ENCODE results near the gene NIPAL3.
"Not testable (repeated sequence)": the region's sequence is repeated elsewhere in the genome, so short reads cannot be mapped to it uniquely, and the experiment has no call there.

NIPAL3 gene

DNA sequence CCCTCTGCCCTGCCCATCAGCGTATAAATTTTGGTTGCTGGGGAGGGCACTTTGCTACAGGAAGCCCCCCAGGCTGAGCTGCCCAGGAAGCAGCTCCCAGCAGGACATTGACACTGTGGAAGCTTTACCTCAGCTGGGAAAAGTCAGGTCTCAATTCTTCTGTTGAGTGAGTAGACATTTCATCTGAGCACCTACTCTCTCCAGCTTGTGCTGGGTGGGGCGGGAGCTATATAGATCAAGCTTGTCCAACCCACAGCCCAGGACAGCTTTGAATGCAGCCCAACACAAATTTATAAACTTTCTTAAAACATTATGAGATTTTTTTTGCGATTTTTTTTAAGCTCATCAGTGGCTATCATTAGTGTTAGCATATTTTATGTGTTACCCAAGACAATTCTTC, 9.4 kb downstream of the NIPAL3 start:
- peaks cover 70% of the 10 kb centered on the region for H3K4me1 Mint-ChIP-seq (ENCODE audit: low read depth)
- H3K27ac Mint-ChIP-seq = peak overlapping the region; percentile 69
- H3K4me3 Mint-ChIP-seq = no peak overlapping the region
- no peaks in the 10 kb centered on the region for H3K9me3 Mint-ChIP-seq
- no peaks in the 10 kb centered on the region for H3K27me3 Mint-ChIP-seq
- H3K36me3 Mint-ChIP-seq (ENCODE audit: low read depth) = peaks cover 88% of the 10 kb centered on the region
- DNase-seq = no peak

DNA sequence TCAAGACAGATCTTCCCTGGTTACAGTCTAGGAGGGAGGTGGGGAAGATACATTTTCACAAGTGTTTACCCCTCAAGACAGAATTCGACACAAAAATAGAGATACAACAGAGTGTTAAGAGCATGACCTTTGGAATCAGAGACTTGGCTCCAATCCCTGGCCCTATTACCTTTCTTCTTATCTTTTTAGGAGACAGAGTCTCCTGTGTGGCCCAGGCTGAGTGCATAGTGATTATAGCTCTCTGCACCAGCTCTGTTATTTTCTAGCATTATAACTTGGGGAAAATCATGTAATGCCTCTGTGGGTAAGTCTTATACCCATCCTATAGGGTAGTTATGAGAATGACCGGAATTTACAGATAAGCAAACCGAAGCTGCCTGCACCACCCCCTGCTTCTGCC, 9.8 kb downstream of the NIPAL3 start:
- peaks cover 68% of the 10 kb centered on the region for H3K4me1 Mint-ChIP-seq (ENCODE audit: low read depth)
- no peak for DNase-seq
- no peaks in the 10 kb centered on the region for H3K27me3 Mint-ChIP-seq
- H3K36me3 Mint-ChIP-seq (ENCODE audit: low read depth) = peaks cover 86% of the 10 kb centered on the region
- H3K27ac Mint-ChIP-seq = peak overlapping the region; percentile 69
- no peak overlapping the region for H3K4me3 Mint-ChIP-seq
- H3K9me3 Mint-ChIP-seq = no peaks in the 10 kb centered on the region

DNA sequence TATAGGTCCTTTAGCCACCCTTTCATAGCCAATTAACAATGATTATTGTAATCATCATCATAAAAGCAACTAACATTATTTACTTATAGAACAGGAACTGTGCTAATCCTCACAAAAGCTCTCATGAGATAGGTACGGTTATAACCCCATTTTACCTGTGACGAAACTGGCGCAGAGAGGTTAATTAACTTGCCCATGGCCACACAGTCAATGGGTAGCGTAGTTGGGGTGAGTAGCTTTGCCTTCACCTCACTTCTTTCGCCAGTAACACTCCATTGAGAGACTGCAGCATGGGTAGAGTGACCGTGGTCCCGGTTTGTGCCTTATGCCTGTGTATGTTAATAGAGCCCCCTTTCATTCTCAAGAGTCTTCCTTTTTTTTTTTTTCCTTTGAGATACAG, 10.3 kb downstream of the NIPAL3 start:
- H3K27ac Mint-ChIP-seq = peak overlapping the region; percentile 16
- no peak for DNase-seq
- H3K36me3 Mint-ChIP-seq (ENCODE audit: low read depth) = peaks cover 84% of the 10 kb centered on the region
- no peaks in the 10 kb centered on the region for H3K27me3 Mint-ChIP-seq
- H3K9me3 Mint-ChIP-seq = no peaks in the 10 kb centered on the region
- H3K4me3 Mint-ChIP-seq = no peak overlapping the region
- H3K4me1 Mint-ChIP-seq (ENCODE audit: low read depth) = peaks cover 65% of the 10 kb centered on the region

DNA sequence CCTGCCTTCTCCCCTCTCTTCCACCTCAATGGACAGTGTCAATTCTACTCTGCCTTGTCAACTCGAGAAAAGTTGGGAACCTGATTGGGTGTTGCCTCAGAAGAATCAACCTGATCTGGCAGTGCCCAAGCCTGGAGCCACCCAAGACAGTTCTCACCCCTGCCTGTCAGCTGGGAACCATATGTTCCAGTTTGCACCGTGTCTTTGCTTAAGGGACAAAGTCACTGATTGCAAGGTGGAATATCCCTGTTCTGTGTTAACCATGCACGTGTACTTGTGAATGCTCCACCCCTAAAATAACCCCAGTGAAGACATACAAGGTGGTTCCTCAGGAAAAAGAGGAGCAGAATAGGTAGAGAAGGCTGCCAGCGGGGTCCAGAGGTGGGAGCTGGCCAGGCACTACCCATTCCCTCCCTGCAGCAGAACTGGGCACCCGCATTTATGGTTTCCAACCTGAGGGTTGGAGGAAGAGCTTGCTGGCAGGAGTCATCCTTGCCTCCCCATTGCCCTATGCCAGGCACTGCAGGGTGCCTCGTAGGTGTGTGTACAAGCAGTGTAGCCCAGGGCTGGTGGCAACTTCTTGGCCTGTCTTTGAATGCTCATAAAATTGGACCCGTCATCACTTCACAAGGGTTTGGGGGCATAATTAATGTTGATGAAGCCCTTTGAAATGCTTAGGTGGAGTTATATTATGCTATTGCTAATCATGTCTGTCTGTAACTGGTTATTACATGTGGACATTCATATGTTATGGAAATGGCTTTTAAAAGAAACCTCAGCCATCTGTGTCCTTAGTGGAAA, 11.3 kb downstream of the NIPAL3 start:
- Mint-ChIP-seq H3K4me1 (ENCODE audit: low read depth) (peaks cover 60% of the 10 kb centered on the region), H3K9me3 (no peaks in the 10 kb centered on the region), H3K4me3 (no peak overlapping the region), H3K27me3 (no peaks in the 10 kb centered on the region), H3K36me3 (ENCODE audit: low read depth) (peaks cover 83% of the 10 kb centered on the region), H3K27ac (no peak overlapping the region)
- no peak for DNase-seq

DNA sequence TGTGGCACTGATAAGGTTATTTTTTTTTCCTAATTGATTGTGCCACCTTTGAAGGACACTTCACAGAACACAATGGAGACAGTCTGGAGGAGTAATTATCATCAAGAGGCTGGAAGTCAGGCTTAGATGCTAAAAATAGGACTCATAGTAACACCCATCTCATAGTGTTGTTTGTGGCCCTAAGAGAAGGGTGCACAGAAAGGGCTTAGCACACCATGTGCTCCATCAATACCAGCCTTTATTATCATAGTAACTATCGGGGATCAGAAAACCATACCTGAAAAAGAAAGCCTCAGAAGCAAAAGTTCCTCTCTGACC, 11.9 kb downstream of the NIPAL3 start:
- Mint-ChIP-seq H3K4me1 (ENCODE audit: low read depth) (peaks cover 56% of the 10 kb centered on the region), H3K27ac (peak overlapping the region; percentile 16), H3K27me3 (no peaks in the 10 kb centered on the region), H3K36me3 (ENCODE audit: low read depth) (peaks cover 79% of the 10 kb centered on the region), H3K9me3 (no peaks in the 10 kb centered on the region), H3K4me3 (no peak overlapping the region)
- no peak for DNase-seq

DNA sequence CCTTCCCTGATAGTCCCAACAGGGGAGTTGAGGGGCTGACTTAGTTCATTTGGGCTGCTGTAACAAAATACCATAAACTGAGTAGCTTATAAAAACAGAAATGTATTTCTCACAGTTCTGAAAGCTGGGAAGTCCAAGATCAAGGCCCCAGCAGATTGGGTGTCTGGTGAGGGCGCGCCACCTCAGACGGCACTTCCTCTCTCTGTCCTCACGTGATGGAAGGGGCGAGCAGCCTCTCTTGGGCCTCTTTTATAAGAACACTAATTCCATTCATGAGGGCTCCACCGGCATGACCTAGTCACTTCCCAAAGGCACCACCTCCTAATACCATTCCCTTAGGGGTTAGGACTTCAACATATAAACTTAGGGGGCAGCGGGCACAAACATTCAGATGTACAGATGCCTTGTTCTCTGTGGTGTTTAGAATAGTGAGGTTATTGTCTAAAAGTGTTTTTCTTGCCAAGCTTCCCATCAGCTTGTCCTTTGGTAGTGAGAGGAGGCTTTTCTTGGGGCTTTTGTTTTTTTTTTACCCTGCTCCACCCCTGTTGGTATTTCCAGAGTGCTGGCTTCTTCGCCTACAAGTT, 20.3 kb downstream of the NIPAL3 start:
- H3K27ac Mint-ChIP-seq = peak overlapping the region; percentile 67
- peaks cover 22% of the 10 kb centered on the region for H3K4me1 Mint-ChIP-seq (ENCODE audit: low read depth)
- peaks cover 50% of the 10 kb centered on the region for H3K36me3 Mint-ChIP-seq (ENCODE audit: low read depth)
- DNase-seq = no peak
- H3K4me3 Mint-ChIP-seq = no peak overlapping the region
- no peaks in the 10 kb centered on the region for H3K9me3 Mint-ChIP-seq
- no peaks in the 10 kb centered on the region for H3K27me3 Mint-ChIP-seq

DNA sequence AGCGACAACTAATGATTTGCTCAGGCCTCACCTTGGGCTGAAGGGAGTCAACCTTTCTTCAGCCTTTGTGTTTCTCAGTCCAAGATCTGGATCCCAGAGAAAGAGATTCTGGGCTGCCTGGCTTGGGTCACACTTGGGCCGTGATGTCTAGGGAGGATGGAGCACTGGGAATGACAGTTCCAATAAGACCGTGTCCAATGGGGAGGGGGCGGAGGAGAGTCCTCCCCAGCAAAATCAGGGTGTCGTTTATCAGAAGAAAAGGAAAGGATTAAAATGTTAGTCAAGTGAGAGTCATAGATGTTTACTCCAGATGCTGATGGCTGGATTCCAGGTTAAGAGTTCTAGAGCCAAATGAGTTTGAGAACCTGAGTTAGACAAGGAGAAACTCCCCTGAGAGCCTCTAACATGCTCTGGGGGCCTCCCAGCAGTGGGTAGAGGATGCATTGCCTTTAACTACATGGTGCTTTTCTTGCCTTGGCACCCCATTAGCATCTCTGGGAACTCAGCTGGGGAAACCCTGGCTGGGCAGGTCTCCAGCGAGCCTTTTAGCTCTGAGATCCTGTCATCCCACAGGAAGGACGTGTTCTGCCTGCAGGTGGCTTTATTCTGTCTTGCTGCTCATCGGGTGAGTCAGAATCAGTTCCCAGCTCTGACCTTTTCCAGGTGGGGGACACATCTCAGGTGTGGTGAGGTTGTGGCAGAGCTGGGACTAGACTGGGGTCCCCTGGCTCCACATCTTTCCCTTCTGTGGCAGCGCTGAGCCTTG, 22.2 kb downstream of the NIPAL3 start:
- DNase-seq = no peak
- Mint-ChIP-seq H3K4me3 (no peak overlapping the region), H3K4me1 (ENCODE audit: low read depth) (peaks cover 17% of the 10 kb centered on the region), H3K36me3 (ENCODE audit: low read depth) (peaks cover 58% of the 10 kb centered on the region), H3K27ac (peak overlapping the region; percentile 7), H3K27me3 (no peaks in the 10 kb centered on the region), H3K9me3 (no peaks in the 10 kb centered on the region)

DNA sequence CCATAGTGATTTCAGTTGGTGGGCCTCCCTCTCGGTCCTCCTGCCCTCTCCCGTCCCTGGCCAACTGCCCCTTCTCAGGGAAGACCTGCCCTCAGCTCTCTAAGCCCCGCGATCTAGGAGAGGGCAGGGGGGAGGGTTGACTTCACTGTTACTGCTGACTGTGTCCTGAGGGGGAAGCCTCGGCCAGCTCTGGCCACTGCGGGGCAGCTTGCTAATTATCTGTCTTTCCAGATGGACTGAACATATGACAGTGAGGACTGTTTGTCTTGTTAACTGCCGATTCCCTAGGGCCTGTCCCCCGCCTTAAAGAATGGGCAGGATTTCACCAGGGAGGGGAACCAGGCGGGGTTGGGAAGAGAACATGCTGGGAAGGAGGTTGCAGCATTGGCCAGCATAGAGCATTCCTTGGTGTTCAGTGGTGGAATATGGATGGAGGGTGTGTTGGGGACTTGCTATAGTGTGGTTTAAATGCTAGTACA, 22.9 kb downstream of the NIPAL3 start:
- Mint-ChIP-seq H3K4me3 (no peak overlapping the region), H3K36me3 (ENCODE audit: low read depth) (peaks cover 58% of the 10 kb centered on the region), H3K9me3 (no peaks in the 10 kb centered on the region), H3K27me3 (no peaks in the 10 kb centered on the region), H3K4me1 (ENCODE audit: low read depth) (peaks cover 17% of the 10 kb centered on the region), H3K27ac (no peak overlapping the region)
- no peak for DNase-seq

DNA sequence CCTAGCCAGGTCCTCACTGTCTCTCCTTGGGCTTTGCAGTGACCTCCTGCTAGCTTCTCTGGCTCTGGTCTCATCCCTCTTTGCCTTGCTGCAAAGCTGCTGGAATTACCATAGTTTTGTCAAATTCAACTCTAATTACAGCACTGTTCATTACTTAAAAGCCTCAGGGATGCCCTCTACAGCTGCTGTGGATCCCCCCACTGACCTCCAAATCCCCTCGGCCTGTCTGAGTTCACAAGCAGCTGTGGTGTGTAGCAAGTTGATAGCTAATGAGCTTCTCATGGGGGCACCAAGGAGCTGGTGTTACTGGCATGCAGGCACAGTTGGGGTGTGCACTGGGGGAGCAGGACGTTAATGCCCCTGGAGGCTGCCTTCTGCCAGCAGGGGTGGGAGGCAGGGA, 24.8 kb downstream of the NIPAL3 start:
- H3K36me3 Mint-ChIP-seq (ENCODE audit: low read depth) = peaks cover 63% of the 10 kb centered on the region

DNA sequence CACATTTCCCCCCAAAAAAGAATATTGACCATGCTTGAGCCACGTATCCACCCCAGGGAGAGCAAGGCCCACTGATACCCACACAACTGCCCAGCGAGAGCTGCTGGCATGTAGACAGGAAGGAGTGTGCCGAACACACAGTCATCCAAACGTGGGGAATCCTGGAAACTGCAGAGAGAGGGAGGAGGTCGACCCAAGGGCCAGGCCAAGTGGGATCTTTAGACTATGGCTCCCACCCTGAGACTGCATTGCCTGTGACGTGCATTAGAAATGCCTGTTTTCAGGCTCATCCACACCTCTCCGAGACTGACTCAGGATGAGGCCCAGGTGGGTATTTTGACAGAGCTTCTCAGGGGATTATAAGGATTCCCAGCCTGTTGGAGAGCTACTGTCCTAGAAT, 25.9 kb downstream of the NIPAL3 start:
- peak overlapping the region; percentile 4 for H3K27ac Mint-ChIP-seq

More for the DNA sequence above, 24.8 kb downstream of the NIPAL3 start:
- no peak overlapping the region for H3K4me3 Mint-ChIP-seq
- no peaks in the 10 kb centered on the region for H3K9me3 Mint-ChIP-seq
- H3K27me3 Mint-ChIP-seq = no peaks in the 10 kb centered on the region
- DNase-seq = no peak
- H3K27ac Mint-ChIP-seq = peak overlapping the region; percentile 29
- peaks cover 11% of the 10 kb centered on the region for H3K4me1 Mint-ChIP-seq (ENCODE audit: low read depth)

DNA sequence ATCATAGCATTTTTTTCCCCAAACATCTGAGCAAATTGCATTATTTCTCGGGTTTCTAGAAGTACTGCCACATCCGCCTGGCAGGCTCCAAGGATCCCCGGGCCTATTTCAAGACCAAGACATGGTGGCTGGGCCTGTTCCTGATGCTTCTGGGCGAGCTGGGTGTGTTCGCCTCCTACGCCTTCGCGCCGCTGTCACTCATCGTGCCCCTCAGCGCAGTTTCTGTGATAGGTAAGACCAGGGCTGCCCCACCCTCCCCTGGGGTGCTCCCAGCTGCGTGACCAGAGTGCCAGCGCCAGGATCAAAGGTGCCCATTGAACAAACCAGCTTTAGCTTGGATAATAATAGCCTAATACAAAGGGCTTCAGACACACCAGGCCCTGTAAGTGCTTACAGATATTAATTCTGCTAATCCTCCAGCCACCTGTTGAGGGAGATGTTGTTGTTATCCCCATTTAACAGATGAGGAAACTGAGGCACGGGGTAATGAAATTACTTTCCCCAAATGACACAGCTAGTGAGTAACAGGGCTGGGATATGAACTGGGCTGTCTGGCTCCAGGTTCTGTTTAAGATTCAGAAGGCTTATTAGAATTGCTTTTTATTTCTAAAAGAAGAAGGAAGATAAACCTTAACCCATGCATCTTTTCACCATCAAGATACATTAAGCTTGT, 26.5 kb downstream of the NIPAL3 start:
- peaks cover 75% of the 10 kb centered on the region for H3K36me3 Mint-ChIP-seq (ENCODE audit: low read depth)
- no peaks in the 10 kb centered on the region for H3K9me3 Mint-ChIP-seq

More for the DNA sequence above, 25.9 kb downstream of the NIPAL3 start:
- H3K4me3 Mint-ChIP-seq = no peak overlapping the region
- H3K9me3 Mint-ChIP-seq = no peaks in the 10 kb centered on the region
- no peaks in the 10 kb centered on the region for H3K27me3 Mint-ChIP-seq
- no peak for DNase-seq
- H3K4me1 Mint-ChIP-seq (ENCODE audit: low read depth) = peaks cover 6% of the 10 kb centered on the region
- peaks cover 69% of the 10 kb centered on the region for H3K36me3 Mint-ChIP-seq (ENCODE audit: low read depth)

DNA sequence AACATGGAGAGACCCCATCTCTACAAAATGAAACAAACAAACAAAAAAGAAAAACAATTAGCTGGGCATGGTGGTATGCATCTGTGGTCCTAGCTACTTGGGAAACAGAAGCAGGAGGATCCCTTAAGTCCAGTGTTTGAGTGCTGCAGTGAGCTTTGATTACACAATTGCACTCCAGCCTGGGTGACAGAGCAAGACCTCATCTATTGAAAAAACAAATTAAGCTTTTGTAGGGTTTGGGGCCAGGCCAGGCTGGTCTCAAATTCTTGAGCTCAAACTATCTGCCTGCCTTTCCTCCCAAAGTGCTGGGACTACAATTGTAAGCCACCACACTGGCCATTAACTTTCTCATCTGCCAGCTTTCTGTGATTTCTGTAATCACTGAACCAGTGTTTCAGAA, 27.2 kb downstream of the NIPAL3 start:
- Mint-ChIP-seq H3K4me3 (no peak overlapping the region), H3K4me1 (ENCODE audit: low read depth) (peaks cover 4% of the 10 kb centered on the region), H3K9me3 (no peaks in the 10 kb centered on the region), H3K27me3 (no peaks in the 10 kb centered on the region), H3K36me3 (ENCODE audit: low read depth) (peaks cover 75% of the 10 kb centered on the region), H3K27ac (no peak overlapping the region)
- no peak for DNase-seq

More for the DNA sequence above, 26.5 kb downstream of the NIPAL3 start:
- Mint-ChIP-seq H3K27ac (no peak overlapping the region), H3K4me3 (no peak overlapping the region), H3K27me3 (no peaks in the 10 kb centered on the region), H3K4me1 (ENCODE audit: low read depth) (peaks cover 6% of the 10 kb centered on the region)
- no peak for DNase-seq

DNA sequence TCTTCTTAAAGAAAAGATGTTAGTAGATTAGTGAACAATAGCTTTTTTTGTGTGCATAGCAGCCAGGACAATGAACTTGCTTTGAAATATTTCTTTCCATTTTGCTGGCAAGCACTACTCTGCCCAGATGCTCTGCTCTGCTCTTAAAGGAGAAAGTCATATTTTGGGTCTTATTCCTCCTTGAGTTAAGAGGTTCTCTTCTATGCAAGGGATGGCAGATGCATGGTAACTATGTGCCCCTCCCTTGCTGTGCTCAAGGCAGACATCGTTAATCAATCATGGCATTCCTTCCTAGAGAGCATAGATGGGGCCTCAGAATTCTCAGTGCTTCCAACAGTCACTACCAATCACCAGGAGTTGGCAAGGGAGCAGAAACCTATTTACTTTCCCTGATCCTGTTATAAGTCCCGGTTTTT, 27.6 kb downstream of the NIPAL3 start:
- Mint-ChIP-seq H3K4me3 (no peak overlapping the region), H3K36me3 (ENCODE audit: low read depth) (peaks cover 79% of the 10 kb centered on the region), H3K27me3 (no peaks in the 10 kb centered on the region), H3K4me1 (ENCODE audit: low read depth) (peaks cover 4% of the 10 kb centered on the region), H3K9me3 (no peaks in the 10 kb centered on the region), H3K27ac (no peak overlapping the region)
- DNase-seq = no peak

DNA sequence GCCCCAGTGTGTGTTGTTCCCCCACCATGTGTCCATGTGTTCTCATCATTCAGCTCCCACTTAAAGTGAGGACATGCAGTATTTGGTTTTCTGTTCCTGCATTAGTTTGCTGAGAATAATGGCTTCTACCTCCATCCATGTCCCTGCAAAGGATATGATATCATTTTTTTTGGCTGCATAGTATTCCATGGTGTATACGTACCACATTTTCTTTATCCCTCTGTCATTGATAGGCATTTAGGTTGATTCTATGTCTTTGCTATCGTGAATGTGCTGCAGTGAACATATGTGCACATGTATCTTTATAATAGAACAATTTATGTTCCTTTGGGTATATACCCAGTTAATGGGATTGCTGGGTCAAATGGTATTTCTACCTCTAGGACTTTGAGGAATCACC, 30.8 kb downstream of the NIPAL3 start:
- not testable (repeated sequence) for H3K4me1 Mint-ChIP-seq (ENCODE audit: low read depth); H3K4me3 Mint-ChIP-seq; H3K27me3 Mint-ChIP-seq; H3K27ac Mint-ChIP-seq; H3K9me3 Mint-ChIP-seq; DNase-seq
- peaks cover 93% of the 10 kb centered on the region for H3K36me3 Mint-ChIP-seq (ENCODE audit: low read depth)
